Epithelial cell of prostate (primary cell): ENCODE results near the gene SCRN2.
A peak's percentile ranks its signal among the peaks of the same experiment; 100 is the strongest.

ENCODE experiments used
- DNase-seq: peaks from one replicate; pipeline ENCODE4 v3.0.0-alpha.2; 2011; ENCODE audit warnings: low read depth, low spot score
- H3K27ac ChIP-seq: fragments of 450-650 bp; 2 replicates; pipeline ENCODE4 v1.5.1; 2017; ENCODE audit warnings: mild to moderate bottlenecking

SCRN2 gene

GRCh38 chr17:47840742-47841487 is at the start of gene SCRN2:
Gene SCRN2, minus strand, starts transcription at chr17:47841273. Its CDS starts 430 bp downstream, at chr17:47840843.
- DNase-seq, result no peak
- no peak within 1 kb of the TSS for H3K27ac ChIP-seq

- DNase-seq, result peak; percentile 34
- no peak overlapping the region for H3K27ac ChIP-seq
Measured at GRCh38 chr17:47889734-47890529, 48.9 kb upstream of the SCRN2 start.

- no peak overlapping the region for H3K27ac ChIP-seq
- no peak for DNase-seq
Measured at GRCh38 chr17:47888293-47888692, 47.2 kb upstream of the SCRN2 start.

GRCh38 chr17:47884905-47885730 is 44.0 kb upstream of the SCRN2 start:
- no peak overlapping the region for H3K27ac ChIP-seq
- DNase-seq, result no peak

GRCh38 chr17:47884427-47884740 is 43.3 kb upstream of the SCRN2 start:
- H3K27ac ChIP-seq, result no peak overlapping the region
- no peak for DNase-seq

GRCh38 chr17:47883589-47884426 is 42.7 kb upstream of the SCRN2 start:
- H3K27ac ChIP-seq, result no peak overlapping the region
- DNase-seq, result no peak

GRCh38 chr17:47882695-47883588 is 41.9 kb upstream of the SCRN2 start:
- DNase-seq, result no peak
- no peak overlapping the region for H3K27ac ChIP-seq

- no peak for DNase-seq
- no peak overlapping the region for H3K27ac ChIP-seq
Measured at GRCh38 chr17:47882247-47882646, 41.2 kb upstream of the SCRN2 start.

- no peak for DNase-seq
- no peak overlapping the region for H3K27ac ChIP-seq
Measured at GRCh38 chr17:47879776-47880454, 38.8 kb upstream of the SCRN2 start.

- no peak for DNase-seq
- H3K27ac ChIP-seq, result no peak overlapping the region
Measured at GRCh38 chr17:47879028-47879585, 38.0 kb upstream of the SCRN2 start.

GRCh38 chr17:47878203-47879027 is 37.3 kb upstream of the SCRN2 start:
- no peak for DNase-seq
- H3K27ac ChIP-seq, result no peak overlapping the region

- DNase-seq, result no peak
- no peak overlapping the region for H3K27ac ChIP-seq
Measured at GRCh38 chr17:47877368-47878034, 36.4 kb upstream of the SCRN2 start.

- H3K27ac ChIP-seq, result no peak overlapping the region
- no peak for DNase-seq
Measured at GRCh38 chr17:47875011-47875985, 34.2 kb upstream of the SCRN2 start.

- no peak for DNase-seq
Measured at GRCh38 chr17:47873200-47874090, 32.4 kb upstream of the SCRN2 start.

More at GRCh38 chr17:47873200-47874090, 32.4 kb upstream of the SCRN2 start:
- no peak overlapping the region for H3K27ac ChIP-seq
